Body of pancreas (tissue), 4 donors: ENCODE results near the gene MRPL36.

ENCODE experiments used
- CTCF ChIP-seq, 7 experiments: fragments of 450-650 bp in 4 of 7; fragments of 200-600 bp in 3 of 7; sonication (generic) in 3 of 7; IDR thresholded peaks; one replicate each; pipeline ENCODE4 v1.5.1; 2016 to 2019; ENCODE audit warnings: antibody characterized with exemption in 7 of 7
- POLR2A ChIP-seq, 3 donors: fragments of 450-650 bp; IDR thresholded peaks; one replicate each; pipeline ENCODE4 v1.6.1; 2016; ENCODE audit warnings: antibody characterized with exemption in 3 of 3, mild to moderate bottlenecking in 2 of 3

- TF ChIP-seq CTCF (IDR thresholded peaks at IDR 0.05) (no peak), POLR2A (IDR thresholded peaks at IDR 0.05) (no peak)
Observed at GRCh38 chr5:1759378-1759970, 40.2 kb downstream of the MRPL36 start.
